DMS114 treated with DMSO at 0.1 percent for 48 hours (cell line): ENCODE results near the gene FKBP1A.
A peak's percentile ranks its signal among the peaks of the same experiment; 100 is the strongest.

Source experiments
- DNase-seq: peaks from one replicate; lab custom pipeline; 2025; ENCODE audit not compliant: unreplicated experiment; lab: John Stamatoyannopoulos, UW

FKBP1A gene

DNA sequence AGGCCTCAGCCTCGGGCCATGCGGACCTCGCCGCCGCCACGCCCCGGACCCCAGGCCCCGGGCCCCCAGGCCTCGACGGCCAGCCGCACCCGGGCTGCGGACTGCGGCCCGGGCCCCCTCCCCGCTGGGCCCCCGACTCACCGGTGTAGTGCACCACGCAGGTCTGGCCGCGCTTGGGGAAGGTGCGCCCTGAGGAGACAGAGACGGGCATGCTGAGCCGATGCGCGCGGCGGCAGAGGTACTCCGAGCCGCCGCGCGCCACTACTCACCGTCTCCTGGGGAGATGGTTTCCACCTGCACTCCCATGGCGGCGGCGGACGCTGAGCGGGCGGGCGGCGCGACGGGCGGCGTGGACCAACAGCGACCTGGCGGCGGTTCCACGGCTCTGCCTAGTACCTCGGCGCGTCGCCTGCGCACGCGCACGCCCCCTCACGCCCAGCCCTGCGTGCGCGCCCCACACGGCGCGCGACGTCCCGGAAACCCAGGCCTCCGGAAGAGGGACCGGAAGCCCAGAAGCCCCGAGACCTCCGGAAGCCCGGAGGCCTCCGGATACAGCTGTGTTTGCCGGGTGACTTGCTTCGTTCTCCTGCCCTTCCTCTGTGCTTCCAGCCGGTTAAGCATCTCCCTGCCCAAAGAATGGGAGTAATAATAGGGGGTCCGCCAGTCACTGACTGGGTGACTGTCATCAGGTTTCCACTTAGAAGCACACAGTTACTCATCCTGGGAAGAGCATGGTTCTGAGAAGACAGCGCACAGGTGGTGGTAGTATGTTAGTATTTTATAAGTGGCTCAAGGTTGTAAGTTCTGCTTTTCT is at the start of gene FKBP1A:
TSS of gene FKBP1A (minus strand) at position 362 of the 814 bp plus-strand sequence. CDS start at position 306, 56 bp downstream.
- DNase-seq = peak; percentile 76

DNA sequence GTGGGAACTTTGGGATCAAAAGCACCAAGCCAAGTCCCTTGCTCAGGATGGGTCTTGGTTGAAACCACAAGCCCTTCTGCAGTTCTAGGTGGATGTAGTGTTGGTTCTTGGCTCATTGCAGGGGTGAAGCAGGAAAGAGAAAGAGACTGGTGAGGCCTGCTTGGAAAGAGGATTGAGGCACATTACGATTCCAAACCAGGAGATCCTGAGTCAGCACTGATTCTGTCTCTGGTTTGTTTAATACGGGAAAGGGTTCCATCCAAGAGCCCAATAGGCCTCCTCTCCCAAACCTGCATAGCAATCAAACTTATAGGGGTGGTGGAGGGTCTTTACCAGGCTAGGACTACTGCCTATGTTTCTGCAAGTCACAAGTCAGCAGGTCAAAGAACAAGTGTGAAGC is 49.5 kb upstream of the FKBP1A start:
- DNase-seq = no peak

DNA sequence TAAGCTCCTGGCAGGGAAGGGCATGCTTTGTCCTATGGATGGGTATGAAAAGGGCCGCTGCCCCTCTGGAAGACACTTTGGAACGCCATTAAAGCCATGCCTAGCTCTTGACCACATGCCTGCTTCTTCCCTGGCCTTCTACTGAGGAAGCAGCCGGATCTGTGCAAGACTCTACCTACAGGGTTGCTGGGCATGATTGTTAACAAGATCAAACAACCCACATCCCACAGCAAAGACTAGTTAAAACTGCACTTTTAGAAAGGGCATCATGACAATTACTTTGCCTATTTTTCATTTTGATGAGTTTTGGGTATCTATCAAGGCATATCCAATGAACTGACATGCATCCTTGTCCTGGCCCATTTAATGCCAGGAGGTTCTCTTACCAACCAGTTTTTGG is 48.3 kb upstream of the FKBP1A start:
- no peak for DNase-seq

DNA sequence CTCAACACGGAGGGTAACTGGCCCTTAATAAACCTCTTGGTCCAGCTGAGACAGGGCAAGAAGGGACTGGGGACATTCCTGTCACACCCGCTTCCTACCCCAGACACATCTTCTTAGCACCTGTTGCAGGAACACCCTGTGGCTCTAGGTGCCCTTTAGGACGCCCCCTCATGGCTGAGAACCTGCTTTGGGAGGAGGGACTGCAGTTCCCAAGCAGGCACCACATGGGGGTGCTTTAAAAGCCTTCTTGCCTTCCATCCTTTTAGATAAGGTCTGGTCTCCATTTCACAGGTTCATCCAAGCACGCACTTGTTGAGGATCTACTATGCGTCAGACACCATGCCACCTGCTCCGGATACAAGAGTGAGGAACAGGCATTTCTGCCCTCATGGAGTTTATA is 47.2 kb upstream of the FKBP1A start:
- DNase-seq = no peak

DNA sequence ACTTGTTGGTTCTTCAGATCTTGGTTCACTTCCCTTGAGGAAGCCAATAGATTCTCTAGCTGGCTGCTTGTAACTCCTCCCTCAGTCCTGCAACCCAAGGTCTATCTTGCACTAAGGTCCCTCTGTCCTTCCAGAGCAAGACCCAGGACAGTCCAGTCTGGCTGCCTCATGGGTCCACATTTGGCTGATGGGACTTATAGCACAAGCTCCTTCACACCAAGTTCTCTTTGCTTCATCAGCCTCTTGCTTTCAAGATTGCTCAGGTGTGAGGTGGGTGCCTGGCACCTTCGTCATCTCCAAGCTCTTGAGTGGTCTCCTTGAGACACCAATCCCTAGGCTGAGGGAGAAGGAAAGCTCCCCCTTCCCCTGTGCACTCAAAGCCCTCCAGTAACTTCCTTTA is 45.5 kb upstream of the FKBP1A start:
- DNase-seq = no peak

DNA sequence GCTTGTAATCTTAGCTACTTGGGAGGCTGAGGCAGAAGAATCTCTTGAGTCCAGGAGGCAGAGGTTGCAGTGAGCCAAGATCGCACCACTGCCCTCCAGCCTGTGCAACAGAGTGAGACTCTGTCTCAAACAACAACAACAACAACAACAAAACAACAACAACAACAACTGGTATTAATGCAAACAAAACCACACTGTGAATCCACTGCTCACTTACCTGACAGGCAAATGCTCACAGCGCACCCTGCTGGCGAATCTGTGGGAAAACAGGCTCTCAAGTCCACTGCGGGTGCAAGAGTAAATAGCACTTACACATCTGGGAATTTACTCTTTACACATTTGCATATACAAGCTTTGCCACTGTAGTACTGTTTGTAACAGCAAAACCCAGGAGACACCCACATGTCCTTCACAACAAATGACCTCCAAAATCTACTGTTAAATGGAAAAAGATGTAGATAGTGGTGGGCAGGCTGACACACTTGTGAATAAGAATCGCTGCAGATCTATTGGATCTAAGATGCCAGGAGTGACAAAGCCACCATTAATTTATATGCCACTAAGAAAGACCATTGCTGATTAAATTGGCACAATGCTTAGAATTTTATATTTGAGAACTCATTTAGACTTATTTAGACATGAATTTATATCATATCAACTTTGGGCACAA is 44.5 kb upstream of the FKBP1A start:
- peak; percentile 56 for DNase-seq

DNA sequence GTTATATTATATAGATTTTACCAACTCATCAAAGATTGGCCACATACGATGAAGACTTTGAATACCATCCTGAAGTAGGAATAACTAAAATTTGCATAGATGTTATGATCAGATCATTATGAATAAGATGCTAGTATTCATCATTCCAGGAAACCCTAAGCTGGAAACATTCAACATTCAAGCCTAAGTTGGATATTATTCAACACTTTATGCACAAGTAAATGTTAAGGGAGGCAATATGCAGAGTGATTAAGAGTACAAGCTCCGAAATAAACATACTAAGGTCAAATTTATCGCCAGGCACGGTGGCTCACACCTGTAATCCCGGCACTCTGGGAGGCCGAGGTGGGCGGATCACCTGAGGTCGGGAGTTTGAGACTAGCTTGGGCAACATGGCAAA is 43.4 kb upstream of the FKBP1A start:
- no peak for DNase-seq

DNA sequence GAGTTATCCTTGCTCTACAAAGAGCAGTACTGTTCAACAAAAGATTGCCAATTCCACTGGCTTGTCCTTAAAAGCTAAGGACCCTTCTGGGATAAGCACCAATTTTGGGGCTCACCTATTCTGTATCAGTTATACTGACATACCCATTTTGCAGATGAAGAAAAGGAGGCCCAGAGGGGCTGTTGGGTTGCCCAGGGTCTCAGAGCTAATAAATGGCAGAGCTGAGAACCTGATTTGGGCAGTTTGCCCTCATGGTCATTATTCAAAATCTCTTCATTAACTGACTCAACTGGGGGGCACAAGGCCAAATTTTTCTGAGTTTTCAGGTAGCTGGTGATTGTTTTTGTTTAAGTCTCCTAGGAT is 42.5 kb upstream of the FKBP1A start:
- no peak for DNase-seq

DNA sequence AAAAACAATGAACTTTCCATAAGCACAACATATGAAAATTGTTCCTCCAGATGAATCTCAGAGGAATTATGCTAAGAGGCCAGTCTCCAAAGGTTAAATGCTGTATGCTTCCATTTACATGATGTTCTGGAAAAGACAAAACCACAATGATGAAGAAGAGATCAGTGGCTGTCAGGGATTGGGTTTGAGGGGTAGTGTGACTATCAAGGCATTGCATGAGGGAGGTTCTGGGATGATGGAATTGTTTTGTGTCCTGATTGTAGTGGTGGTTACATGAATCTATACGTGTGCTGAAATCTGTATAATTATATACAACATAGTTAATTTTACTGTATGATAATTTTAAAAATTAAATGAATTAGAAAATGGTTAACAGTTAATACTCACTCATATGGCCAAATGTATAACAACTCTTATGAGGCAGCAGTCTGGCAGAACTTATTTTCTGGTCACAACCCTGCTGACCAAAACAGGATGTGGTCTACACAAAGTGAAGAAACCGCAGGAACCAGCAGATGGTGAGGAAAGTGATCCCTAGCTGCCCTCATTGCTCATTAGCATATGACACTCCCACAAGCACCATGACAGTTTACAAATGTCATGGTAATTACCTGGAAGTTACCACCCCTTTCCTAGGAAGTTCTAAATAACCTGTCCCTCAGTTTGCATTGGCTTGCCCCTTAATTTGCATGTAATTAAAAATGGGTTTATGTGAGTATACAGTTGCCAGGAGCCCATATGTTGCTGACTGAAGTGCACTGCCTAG is 41.9 kb upstream of the FKBP1A start:
- no peak for DNase-seq

DNA sequence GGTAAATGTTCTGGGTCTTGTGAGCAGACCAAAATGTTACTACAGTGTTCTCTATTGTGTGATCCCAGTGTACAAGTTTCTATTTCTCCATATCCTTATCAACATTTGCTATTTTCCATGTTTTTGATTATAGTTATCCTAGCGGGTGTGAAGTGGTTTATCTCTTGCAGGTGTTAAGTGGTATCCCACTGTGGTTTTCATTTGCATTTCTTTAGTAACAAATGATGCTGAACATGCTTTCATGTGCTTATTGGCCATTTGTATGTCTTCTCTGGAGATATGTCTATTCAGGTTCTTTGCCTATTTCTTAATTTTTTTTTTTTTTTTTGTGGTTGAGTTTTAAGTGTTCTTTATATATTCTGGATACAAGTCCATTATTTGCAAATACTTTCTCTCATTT is 38.3 kb upstream of the FKBP1A start:
- DNase-seq = no peak

DNA sequence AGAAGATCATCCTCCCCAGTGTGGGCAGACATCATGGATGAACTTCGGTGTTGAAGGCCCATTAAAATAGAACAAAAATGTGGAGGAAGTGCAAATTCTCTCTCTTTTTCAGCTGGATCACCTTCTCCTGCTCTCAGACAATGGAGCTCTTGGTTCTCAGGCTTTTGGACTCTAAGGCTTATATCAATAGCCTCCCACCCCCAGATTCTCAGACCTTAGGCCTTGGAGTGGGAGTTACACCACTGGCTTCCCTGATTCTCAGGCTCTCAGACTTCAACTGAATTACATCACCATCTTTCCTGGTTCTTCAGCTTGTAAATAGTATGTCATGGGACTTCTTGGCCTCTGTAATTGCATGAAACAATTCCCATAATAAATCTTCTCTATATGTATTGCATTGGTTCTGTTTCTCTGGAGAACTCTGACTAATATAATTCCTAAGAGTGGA is 37.2 kb upstream of the FKBP1A start:
- DNase-seq = no peak

DNA sequence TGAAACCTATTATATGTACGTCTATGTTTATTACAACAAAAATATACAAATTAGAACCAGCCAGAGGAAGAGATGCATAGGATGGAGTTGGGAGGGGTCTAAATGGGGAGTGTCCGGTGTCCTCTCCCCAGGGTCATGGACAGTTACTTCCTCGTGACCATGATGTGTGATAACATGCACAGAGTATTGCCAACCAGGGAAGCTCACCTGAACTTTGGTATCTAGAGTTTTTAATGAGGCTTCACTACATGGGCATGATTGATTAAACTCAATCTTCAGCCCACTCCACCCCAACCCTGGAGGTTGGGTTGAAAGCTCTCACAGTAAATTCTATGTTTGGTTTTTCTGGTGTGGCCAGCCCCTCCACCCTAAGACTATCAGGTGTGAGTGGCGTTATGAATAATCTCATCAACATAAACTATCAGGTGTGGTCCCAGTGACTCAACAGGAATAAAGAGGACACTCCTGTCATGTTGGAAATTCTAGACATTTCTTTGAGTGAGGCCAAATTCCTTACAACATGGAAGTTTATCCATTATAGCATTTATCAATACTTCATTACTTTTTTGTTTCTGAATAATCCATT is 36.4 kb upstream of the FKBP1A start:
- DNase-seq = no peak

DNA sequence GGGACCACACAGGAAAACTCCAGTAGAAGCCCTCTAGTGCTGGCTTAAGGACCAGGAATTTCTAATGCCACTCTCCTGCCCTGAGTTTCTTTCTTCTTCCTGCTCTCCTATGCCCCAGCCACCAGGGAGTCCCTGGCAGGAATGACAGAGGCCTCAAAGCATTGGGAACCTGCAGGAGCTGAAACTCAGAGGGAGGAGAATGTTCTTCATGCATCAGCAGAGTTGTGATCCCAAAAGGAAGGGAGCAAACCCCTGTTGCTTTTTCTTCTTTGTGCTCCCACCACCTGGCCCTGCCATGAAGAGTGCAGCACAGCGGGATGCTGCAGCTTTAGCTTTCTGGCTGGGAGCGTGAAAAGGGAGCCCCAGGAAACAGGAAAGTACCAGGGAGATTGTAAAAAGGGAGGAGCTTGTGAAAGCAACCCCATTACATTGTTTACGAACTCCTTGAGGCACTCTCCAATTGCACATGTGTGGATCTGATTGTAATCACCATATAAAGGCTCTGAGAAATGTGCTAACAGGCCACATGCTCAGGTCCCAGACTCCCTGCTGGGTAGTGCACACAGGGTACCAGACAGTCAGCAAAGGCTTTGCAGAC is 34.7 kb upstream of the FKBP1A start:
- peak; percentile 3 for DNase-seq

DNA sequence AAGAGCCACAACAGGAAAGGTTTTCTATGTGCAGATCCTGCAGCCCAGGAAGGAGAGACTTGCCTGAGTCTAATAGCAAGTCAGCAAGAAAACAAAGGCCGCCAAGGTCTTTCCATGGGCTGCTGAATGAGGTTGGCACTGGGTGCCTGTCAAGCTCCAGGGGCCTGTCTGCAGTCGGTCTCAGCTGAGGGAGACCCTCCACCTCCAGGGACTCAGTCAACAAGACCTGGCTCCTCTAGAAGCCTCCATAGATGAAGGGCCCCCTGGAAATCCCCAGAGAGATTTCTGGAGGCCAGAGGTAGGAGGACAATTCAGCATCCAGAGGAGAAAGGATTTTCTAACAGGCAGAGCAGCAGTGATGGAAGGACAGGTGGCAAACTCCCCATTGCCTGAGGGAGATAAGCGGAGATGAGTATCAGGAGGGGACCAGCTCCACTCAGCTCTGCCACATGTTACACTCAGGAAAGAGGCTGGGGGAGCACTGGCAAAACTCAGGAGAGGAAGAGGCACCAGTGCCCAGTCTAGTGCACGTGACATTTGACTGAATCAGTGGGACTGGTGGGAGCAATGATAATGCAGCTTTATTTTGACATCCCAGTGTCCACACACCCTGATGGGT is 33.5 kb upstream of the FKBP1A start:
- DNase-seq = no peak

DNA sequence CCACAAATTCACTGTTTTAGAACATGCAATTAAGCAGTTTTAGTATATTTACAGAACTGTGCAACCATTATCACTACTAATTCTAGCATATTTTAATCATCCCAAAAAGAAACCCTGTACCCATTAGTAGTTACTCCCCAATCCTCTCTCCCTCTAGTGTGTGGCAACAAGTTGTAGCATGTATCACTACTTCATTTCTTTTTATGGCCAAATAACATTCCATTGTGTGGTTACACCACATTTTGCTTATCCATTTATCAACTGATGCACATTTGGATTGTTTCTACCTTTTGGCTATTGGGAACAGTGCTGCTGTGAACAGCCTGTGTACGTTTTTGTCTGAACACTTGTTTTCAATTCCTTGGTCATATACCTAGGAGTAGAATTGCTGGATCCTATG is 31.5 kb upstream of the FKBP1A start:
- no peak for DNase-seq

DNA sequence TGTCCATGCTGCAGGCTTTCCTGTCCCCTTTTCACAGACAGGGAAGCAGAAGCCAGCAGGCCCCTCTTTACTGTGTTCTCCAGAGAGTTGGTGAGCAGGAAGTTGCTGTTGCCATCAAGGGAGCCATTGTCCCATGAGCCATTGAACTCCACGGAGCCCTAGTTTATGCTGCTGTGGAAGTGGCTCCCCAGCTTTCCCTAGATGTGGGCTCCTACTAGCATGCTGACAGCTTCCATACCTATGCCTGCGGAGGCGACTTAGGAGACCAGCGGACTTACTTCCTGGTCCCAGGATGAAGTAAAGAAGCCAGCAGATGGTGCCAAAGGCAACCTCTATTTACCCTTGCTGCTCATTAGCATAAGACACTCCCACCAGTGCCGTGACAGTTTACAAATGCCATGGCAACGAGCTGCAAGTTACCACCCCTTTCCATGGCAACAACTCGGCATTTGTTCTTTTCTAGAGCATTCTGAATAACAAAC is 30.8 kb upstream of the FKBP1A start:
- peak; percentile 17 for DNase-seq

DNA sequence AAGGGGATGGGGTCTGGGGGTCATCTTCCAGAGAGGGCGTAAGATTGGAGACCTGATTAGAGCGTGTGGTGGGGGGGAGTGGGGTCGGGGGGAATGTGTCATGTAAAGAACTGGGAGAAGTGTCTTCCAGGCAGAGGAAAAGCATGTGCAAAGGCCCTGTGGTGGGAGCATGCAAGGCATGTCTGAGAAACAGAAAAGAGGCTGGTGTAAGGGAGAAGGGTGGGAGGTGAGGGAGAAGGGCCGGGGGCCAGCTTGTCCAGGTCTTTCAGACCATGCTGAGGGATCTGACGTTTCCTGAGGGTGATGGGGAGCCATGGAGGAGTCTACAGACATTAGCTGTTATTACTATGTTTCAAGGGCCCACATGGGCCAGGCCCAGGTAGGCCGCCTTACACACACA is 30.4 kb upstream of the FKBP1A start:
- DNase-seq = no peak

DNA sequence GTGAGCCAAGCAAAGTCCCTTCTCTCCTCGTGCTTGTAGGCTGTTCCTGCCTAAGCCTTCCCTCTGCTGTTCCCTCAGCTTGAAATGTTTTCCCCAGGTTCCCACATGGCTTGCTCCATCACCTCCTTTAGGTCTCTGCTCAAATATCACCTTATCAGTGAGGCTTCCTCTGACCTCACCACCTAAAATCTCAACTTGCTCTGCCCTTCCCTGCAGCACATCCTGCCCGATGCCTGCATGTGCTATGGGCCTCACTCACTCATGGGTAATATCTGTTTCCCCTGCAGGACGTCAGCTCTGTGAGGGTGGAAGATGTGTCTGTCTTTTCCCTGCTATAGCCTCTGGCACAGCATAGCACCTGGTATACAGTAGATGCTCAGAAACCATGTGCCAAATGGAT is 29.9 kb upstream of the FKBP1A start:
- no peak for DNase-seq

DNA sequence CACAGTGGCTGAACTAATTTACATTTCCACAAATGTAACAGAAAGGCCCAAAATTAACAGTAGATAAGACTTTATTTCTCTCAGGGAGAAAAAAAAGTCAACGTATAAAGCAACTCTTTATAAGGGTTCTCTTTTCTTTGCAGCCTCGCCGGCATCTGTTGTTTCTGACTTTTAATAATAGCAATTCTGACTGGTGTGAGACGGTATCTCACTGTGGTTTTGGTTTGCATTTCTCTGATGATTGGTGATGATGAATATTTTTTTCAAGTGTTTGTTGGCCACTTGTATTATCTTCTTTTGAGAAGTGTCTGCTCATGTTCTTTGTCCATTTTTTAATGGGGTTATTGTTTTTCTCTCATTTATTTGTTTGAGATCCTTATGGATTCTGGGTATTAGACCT is 27.2 kb upstream of the FKBP1A start:
- DNase-seq = no peak

DNA sequence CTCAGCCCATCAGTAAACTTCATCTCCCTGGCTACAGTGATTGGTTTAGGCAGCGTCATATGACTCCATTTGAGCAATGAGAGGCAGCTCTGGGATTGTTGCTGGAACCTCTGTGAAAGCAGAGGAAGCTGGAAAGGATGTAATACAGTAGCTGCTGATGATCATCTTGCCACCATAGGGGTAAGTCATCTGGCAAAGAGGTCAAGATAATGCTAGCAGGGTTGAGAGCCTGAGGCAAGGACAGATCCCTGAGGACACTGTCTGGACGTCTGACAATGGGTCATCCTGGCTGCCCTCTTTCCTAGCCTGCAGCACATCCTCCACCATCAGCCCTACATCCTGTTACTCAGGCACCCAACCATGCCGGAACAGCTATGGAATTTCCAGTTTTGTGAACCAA is 25.5 kb upstream of the FKBP1A start:
- DNase-seq = no peak

DNA sequence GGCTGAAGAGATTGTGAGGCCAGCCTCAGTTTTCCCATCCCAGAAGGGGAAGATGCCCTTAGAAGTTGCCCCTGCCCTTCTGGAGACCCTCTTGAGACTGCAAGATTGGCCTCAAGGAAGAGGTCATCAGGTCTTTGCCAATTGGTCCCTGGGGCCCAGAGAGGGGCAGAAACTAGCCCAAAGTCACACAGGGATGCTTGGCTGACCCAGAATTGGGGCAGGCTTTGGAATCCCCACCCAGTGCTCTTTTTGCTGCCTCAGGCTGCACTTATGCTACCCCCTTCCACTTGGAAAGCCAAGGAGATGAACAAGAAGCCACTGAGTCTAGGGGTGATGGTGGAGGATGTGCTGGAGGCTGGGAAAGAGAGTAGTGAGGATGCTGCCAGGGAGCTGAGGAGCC is 24.9 kb upstream of the FKBP1A start:
- DNase-seq = no peak
